Mesodermal cell (in vitro differentiated cells): ENCODE data around the gene RNF31.

Source experiments
- H3K27ac ChIP-seq: 2 replicates; pipeline ENCODE4 v1.7.0; 2013; ENCODE audit warnings: mild to moderate bottlenecking, low read depth, low read length, moderate library complexity; ENCODE audit not compliant: severe bottlenecking
- H3K36me3 ChIP-seq: 2 replicates; pipeline ENCODE4 v1.7.1; 2013; ENCODE audit warnings: mild to moderate bottlenecking, low read length, moderate library complexity; ENCODE audit not compliant: control insufficient read depth, insufficient read depth
- H3K4me1 ChIP-seq: one replicate; pipeline ENCODE4 v1.7.1; 2013; ENCODE audit warnings: mild to moderate bottlenecking, low read length; ENCODE audit not compliant: insufficient read depth, control insufficient read depth, poor library complexity, severe bottlenecking
- H3K4me3 ChIP-seq: 2 replicates; pipeline ENCODE4 v1.7.0; 2013; ENCODE audit warnings: low read length, control low read depth, mild to moderate bottlenecking; ENCODE audit not compliant: insufficient read depth, poor library complexity, severe bottlenecking; ENCODE audit errors: extremely low read depth
- H3K9me3 ChIP-seq: 2 replicates; pipeline ENCODE4 v1.7.1; 2013; ENCODE audit warnings: mild to moderate bottlenecking, low read length, moderate library complexity; ENCODE audit not compliant: control insufficient read depth
- WGBS, 2 experiments: methylation state at CpG; one replicate each; pipeline ENCODE4 v1.1.5; 2013; ENCODE audit warnings: missing lambda C conversion rate in 2 of 2; ENCODE audit not compliant: insufficient coverage in 2 of 2; 5-methylcytosine and 5-hydroxymethylcytosine counted together

RNF31 gene

GRCh38 chr14:24179294-24179960 is 32.1 kb downstream of the RNF31 start:
- Histone ChIP-seq H3K4me3 (no peak overlapping the region), H3K9me3 (no peaks in the 10 kb centered on the region), H3K27ac (no peak overlapping the region), H3K4me1 (no peaks in the 10 kb centered on the region), H3K36me3 (peaks cover 63% of the 10 kb centered on the region)
- 95 to 97% methylated on average over 5 to 9 of the region's 14 CpGs for WGBS, 2 experiments

DNA sequence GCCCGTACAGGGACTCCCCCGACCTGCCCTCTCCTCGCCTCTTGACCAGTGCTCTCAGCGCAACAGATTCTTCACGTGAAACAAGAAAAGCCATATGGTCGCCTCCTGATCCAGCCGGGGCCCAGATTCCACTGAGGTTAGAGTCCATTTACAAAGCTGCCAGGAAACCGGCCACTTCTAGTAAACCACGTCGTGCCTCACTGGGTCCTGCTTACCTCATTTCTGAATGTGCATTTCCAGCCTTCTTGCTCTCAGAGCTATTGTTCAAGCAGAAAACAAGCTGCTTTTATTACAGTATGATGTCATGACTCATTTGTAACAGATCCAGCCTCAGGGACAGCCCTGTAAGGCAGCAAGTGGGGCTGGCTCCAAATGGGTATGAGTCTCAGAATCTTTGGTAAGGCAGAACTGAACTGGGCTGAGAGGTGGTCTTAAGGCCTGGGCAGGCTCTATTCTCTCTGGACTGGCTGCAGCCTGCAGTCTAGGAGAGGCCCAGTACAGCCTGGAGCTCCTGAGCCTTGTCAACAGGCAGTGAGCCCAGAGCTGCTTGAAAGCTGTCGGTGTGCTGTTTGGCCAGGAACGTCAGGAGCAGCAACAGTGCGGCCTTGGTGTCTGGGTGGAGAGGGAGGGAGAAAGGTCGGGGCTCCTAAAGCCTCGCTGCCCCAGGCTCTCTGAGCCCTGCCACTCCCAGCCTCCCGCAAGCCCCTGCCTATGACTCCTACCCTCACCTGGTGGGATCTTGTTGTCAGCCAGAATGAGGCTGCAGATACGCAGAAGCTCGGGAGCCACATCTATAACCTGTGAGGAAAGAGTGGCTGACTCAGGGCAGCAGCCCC is 32.9 kb downstream of the RNF31 start:
- H3K9me3 ChIP-seq: no peaks in the 10 kb centered on the region
- H3K27ac ChIP-seq: peak overlapping the region; percentile 29
- peaks cover 71% of the 10 kb centered on the region for H3K36me3 ChIP-seq
- no peaks in the 10 kb centered on the region for H3K4me1 ChIP-seq
- 87 to 90% methylated on average over 14 to 16 of the region's 18 CpGs for WGBS, 2 experiments
- no peak overlapping the region for H3K4me3 ChIP-seq

DNA sequence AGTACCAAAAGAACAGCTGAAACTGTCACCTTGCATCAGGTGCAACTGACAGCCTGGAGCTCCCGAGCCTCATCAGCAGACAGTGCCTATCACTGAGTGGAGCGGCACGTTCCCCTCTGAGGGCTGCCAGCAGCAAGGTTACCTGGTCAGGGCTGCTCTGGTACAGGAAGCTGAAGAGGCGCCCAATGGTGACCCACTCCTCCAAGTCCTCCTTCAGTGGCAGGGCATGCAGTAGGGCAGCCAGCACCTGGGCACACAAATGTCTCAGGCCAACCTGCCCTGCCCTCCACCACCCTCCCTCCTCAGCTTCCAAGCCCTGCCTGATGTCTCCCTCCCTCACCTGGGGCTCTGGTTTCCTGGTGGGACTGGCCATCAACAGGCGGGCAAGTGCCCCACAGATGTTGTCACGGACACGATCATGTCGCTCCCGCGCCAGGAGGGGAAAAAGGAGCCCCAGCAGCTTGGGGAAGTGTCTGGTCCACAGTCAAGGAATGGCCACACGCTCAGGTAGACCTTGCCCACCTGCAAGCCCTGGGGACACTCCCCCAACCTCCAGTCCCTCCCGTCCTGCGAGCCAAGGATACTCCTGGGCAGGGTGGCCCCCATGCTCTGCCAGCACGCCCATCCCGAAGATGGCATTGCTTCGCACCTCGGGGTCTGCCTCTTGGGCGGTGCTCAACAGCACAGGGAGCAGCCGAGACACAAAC is 34.2 kb downstream of the RNF31 start:
- no peak overlapping the region for H3K4me3 ChIP-seq
- no peak overlapping the region for H3K27ac ChIP-seq
- no peaks in the 10 kb centered on the region for H3K9me3 ChIP-seq
- H3K4me1 ChIP-seq: no peaks in the 10 kb centered on the region
- 93 to 95% methylated on average over 18 to 19 of the region's 19 CpGs for WGBS, 2 experiments
- H3K36me3 ChIP-seq: peaks cover 84% of the 10 kb centered on the region

- peaks cover under 1% of the 10 kb centered on the region for H3K4me1 ChIP-seq
- peaks cover 85% of the 10 kb centered on the region for H3K36me3 ChIP-seq
- no peaks in the 10 kb centered on the region for H3K9me3 ChIP-seq
- WGBS, 2 experiments: 93 to 96% methylated on average over 11 to 14 of the region's 14 CpGs
- no peak overlapping the region for H3K27ac ChIP-seq
- no peak overlapping the region for H3K4me3 ChIP-seq
These were observed 35.0 kb downstream of the RNF31 start for GRCh38 chr14:24182110-24182882.

- Histone ChIP-seq H3K27ac (no peak overlapping the region), H3K4me1 (peaks cover 8% of the 10 kb centered on the region), H3K36me3 (peaks cover 82% of the 10 kb centered on the region), H3K4me3 (no peak overlapping the region), H3K9me3 (no peaks in the 10 kb centered on the region)
- 97 to 100% methylated on average over 8 to 12 of the region's 15 CpGs for WGBS, 2 experiments
These were observed 35.8 kb downstream of the RNF31 start for GRCh38 chr14:24183014-24183481.

GRCh38 chr14:24184104-24184970 is 37.0 kb downstream of the RNF31 start:
- Histone ChIP-seq H3K36me3 (peaks cover 73% of the 10 kb centered on the region), H3K4me3 (no peak overlapping the region), H3K4me1 (peaks cover 8% of the 10 kb centered on the region), H3K9me3 (no peaks in the 10 kb centered on the region), H3K27ac (no peak overlapping the region)
- 97 to 98% methylated on average over 11 to 19 of the region's 19 CpGs for WGBS, 2 experiments

GRCh38 chr14:24185026-24185425 is 37.7 kb downstream of the RNF31 start:
- Histone ChIP-seq H3K4me1 (peaks cover 8% of the 10 kb centered on the region), H3K36me3 (peaks cover 66% of the 10 kb centered on the region), H3K27ac (no peak overlapping the region), H3K9me3 (no peaks in the 10 kb centered on the region), H3K4me3 (no peak overlapping the region)
- 96% methylated on average over 5 of the region's 7 CpGs for WGBS, 2 experiments

GRCh38 chr14:24185741-24186140 is 38.4 kb downstream of the RNF31 start:
- Histone ChIP-seq H3K4me3 (no peak overlapping the region), H3K36me3 (peaks cover 65% of the 10 kb centered on the region), H3K4me1 (peaks cover 8% of the 10 kb centered on the region), H3K27ac (no peak overlapping the region), H3K9me3 (no peaks in the 10 kb centered on the region)
- WGBS, 2 experiments: 95 to 96% methylated on average over 10 to 11 of the region's 11 CpGs

- Histone ChIP-seq H3K9me3 (no peaks in the 10 kb centered on the region), H3K4me3 (peak overlapping the region; percentile 67), H3K4me1 (peaks cover 8% of the 10 kb centered on the region), H3K27ac (no peak overlapping the region), H3K36me3 (peaks cover 68% of the 10 kb centered on the region)
- 100% methylated on average over 4 to 7 of the region's 10 CpGs for WGBS, 2 experiments
These were observed 39.7 kb downstream of the RNF31 start for GRCh38 chr14:24186831-24187538.
